ENCODE measurements around the gene ADARB2.

Gene ADARB2

DNA sequence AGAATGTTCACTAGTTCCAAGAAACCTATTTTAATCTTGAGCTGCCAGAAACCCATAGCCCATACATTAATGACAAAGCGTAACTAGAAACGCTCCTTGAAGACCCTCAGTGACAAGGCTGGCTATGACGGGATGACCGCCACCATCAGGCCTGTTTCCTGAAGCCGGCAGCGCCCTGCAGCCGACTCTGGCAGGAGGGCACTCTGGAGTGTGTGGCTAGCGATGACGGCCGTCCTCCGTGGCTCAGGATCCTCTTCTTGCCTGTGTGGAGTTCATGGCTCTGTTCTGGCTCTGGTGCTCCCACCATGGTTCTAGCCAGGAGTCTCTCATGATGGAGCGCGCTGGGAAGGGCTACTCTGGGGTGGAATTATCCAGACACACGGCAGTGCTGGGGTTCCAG, 224.1 kb downstream of the ADARB2 start:
- Histone ChIP-seq H3K9me3 (ENCODE audit: control insufficient read depth in 1 of 2, low read length in 2 of 2) (no peaks in the 10 kb centered on the region), H3K36me3 (ENCODE audit: control insufficient read depth in 1 of 2, insufficient read depth in 2 of 2, low read length in 2 of 2) (no peaks in the 10 kb centered on the region), H3K27ac (ENCODE audit: low read length) (no peak overlapping the region), H3K27me3 (ENCODE audit: low read depth, low read length) (no peaks in the 10 kb centered on the region), H3K4me1 (ENCODE audit: control insufficient read depth in 1 of 2, insufficient read depth in 2 of 2, low read length in 2 of 2) (no peaks in the 10 kb centered on the region), H3K4me3 (ENCODE audit: low read depth in 1 of 2, low read length in 2 of 2) (no peak overlapping the region)

DNA sequence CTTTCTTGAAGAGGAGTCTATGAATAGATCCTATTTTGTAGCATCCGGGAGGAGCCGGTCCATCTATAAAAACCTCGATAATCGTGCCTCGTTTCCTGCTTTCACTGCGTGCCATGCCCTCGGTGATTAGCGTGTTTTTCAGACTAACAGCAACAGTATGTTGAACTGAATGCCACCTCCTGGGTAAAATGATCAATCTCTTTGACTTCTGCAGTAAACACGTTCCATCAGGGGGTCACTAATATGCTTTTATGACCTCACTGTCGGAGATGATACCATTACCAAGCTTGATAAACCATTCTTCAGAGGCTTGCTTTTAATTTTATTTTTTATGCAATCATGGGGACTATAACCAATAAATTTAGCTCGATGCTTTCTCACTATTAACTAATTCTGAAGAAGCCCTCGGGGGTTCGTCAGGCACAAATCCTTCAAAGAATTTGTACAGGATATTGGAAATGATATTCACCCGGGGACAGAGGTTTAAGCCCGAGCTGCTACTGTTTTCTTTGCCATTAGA, 228.3 kb downstream of the ADARB2 start:
- Histone ChIP-seq H3K27ac (ENCODE audit: low read length) (no peak overlapping the region), H3K9me3 (ENCODE audit: control insufficient read depth in 1 of 2, low read length in 2 of 2) (no peaks in the 10 kb centered on the region), H3K4me1 (ENCODE audit: control insufficient read depth in 1 of 2, insufficient read depth in 2 of 2, low read length in 2 of 2) (no peaks in the 10 kb centered on the region)

DNA sequence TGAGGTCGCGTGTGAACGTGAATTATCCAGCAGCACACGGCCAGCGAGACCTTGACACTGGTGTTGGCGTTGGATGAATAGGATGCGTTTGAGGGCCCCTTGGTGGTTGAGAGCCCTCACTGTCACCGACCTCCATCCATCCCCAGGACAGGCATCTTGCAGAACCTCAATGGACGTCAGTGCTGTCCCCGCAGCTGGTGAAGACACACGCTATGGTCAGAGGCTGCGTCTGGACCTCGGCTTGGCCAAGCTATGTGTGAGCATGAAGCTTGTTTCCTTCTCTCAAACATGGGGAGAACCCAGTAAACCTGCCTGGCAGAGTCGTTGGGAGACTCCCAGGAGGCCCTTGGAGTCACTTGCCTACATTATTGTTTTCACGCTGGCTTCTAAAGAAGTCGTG, 229.2 kb downstream of the ADARB2 start:
- Histone ChIP-seq H3K27ac (ENCODE audit: low read length) (no peak overlapping the region), H3K36me3 (ENCODE audit: control insufficient read depth in 1 of 2, insufficient read depth in 2 of 2, low read length in 2 of 2) (no peaks in the 10 kb centered on the region), H3K27me3 (ENCODE audit: low read depth, low read length) (no peaks in the 10 kb centered on the region), H3K4me3 (ENCODE audit: low read depth in 1 of 2, low read length in 2 of 2) (no peak overlapping the region), H3K9me3 (ENCODE audit: control insufficient read depth in 1 of 2, low read length in 2 of 2) (no peaks in the 10 kb centered on the region), H3K4me1 (ENCODE audit: control insufficient read depth in 1 of 2, insufficient read depth in 2 of 2, low read length in 2 of 2) (no peaks in the 10 kb centered on the region)

More for the DNA sequence above, 228.3 kb downstream of the ADARB2 start:
- H3K27me3 ChIP-seq (ENCODE audit: low read depth, low read length), result no peaks in the 10 kb centered on the region
- no peaks in the 10 kb centered on the region for H3K36me3 ChIP-seq (ENCODE audit: control insufficient read depth in 1 of 2, insufficient read depth in 2 of 2, low read length in 2 of 2)
- no peak overlapping the region for H3K4me3 ChIP-seq (ENCODE audit: low read depth in 1 of 2, low read length in 2 of 2)

DNA sequence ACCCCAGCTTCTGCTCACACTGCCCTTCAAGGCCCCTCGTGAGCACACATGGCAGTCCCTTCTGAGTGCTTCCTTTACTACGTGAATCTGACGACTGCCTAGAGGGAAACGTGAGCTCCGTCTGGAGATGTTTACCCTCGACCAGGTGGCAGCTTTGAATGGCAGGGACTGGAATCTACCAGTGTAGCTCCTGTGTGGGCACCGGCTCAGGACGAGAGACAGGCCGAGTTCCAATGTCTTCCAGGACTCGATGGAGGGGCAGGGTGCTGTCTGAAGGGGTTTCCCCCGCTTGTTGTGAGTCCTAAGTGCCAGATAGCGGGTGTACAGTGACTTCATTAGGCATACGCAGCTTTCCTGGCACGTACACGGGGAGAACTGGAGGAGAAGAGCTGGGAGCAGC, 229.9 kb downstream of the ADARB2 start:
- Histone ChIP-seq H3K27ac (ENCODE audit: low read length) (no peak overlapping the region), H3K4me3 (ENCODE audit: low read depth in 1 of 2, low read length in 2 of 2) (no peak overlapping the region), H3K27me3 (ENCODE audit: low read depth, low read length) (no peaks in the 10 kb centered on the region), H3K36me3 (ENCODE audit: control insufficient read depth in 1 of 2, insufficient read depth in 2 of 2, low read length in 2 of 2) (no peaks in the 10 kb centered on the region), H3K4me1 (ENCODE audit: control insufficient read depth in 1 of 2, insufficient read depth in 2 of 2, low read length in 2 of 2) (no peaks in the 10 kb centered on the region), H3K9me3 (ENCODE audit: control insufficient read depth in 1 of 2, low read length in 2 of 2) (no peaks in the 10 kb centered on the region)

DNA sequence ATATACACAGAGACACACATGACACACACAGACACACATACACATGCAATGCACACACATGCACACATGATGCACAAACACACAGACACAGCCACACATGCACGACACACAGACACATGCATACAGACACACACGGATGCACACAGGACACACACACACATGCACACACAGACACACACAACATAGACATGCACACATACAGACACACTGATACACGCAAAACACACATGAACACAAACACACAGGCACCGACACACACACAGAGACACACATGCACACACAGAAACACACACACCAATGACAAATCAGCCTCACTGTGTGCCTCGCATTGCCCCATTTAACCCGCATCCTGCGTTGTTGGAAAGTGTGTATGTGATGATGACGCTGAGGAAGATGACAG, 232.4 kb downstream of the ADARB2 start:
- Histone ChIP-seq H3K27ac (ENCODE audit: low read length) (no peak overlapping the region), H3K4me3 (ENCODE audit: low read depth in 1 of 2, low read length in 2 of 2) (no peak overlapping the region), H3K27me3 (ENCODE audit: low read depth, low read length) (no peaks in the 10 kb centered on the region), H3K9me3 (ENCODE audit: control insufficient read depth in 1 of 2, low read length in 2 of 2) (no peaks in the 10 kb centered on the region), H3K4me1 (ENCODE audit: control insufficient read depth in 1 of 2, insufficient read depth in 2 of 2, low read length in 2 of 2) (no peaks in the 10 kb centered on the region), H3K36me3 (ENCODE audit: control insufficient read depth in 1 of 2, insufficient read depth in 2 of 2, low read length in 2 of 2) (no peaks in the 10 kb centered on the region)

DNA sequence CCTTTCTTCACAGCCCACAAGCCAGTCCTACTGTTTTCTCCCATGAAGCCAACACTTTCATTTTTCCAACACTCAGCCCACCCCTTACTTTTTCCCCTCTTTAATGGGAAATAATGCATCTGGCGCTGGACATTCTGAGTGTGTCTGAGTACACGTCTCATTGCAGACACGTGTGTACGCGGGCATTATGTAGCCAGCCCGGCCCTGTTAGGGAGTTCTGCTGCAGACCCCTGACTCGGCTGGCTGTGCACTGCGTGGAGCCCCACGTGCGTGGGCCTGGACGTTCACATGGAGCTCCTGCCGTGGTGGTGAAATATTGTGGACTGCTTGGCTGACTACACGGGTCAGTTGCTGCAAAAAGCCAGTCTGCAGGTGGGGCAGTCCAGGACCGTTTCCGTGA, 233.0 kb downstream of the ADARB2 start:
- H3K4me3 ChIP-seq (ENCODE audit: low read depth in 1 of 2, low read length in 2 of 2), result no peak overlapping the region
- H3K27ac ChIP-seq (ENCODE audit: low read length), result no peak overlapping the region
- no peaks in the 10 kb centered on the region for H3K36me3 ChIP-seq (ENCODE audit: control insufficient read depth in 1 of 2, insufficient read depth in 2 of 2, low read length in 2 of 2)
- H3K9me3 ChIP-seq (ENCODE audit: control insufficient read depth in 1 of 2, low read length in 2 of 2), result no peaks in the 10 kb centered on the region
- no peaks in the 10 kb centered on the region for H3K4me1 ChIP-seq (ENCODE audit: control insufficient read depth in 1 of 2, insufficient read depth in 2 of 2, low read length in 2 of 2)
- no peaks in the 10 kb centered on the region for H3K27me3 ChIP-seq (ENCODE audit: low read depth, low read length)

DNA sequence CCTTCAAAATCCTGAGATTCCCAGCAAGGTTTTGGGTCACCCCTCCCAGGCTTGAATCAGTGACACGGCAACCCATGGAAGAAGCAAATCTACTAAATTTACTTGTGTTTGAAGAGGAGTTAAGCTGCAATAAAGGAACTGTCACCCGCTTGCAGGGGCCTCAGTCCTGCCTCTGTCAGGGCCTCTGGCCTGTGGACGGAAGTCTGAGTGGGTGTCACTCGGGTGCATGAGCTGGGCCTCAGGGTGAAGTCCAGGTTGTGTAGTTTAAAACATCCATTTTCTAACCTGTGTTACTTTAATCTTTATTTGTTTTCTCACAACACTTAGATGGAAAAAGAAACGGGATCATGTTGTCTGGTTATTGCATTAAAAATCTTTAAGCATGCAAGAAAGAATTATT, 234.9 kb downstream of the ADARB2 start:
- Histone ChIP-seq H3K4me3 (ENCODE audit: low read depth in 1 of 2, low read length in 2 of 2) (no peak overlapping the region), H3K4me1 (ENCODE audit: control insufficient read depth in 1 of 2, insufficient read depth in 2 of 2, low read length in 2 of 2) (no peaks in the 10 kb centered on the region), H3K27ac (ENCODE audit: low read length) (no peak overlapping the region), H3K36me3 (ENCODE audit: control insufficient read depth in 1 of 2, insufficient read depth in 2 of 2, low read length in 2 of 2) (no peaks in the 10 kb centered on the region), H3K9me3 (ENCODE audit: control insufficient read depth in 1 of 2, low read length in 2 of 2) (no peaks in the 10 kb centered on the region), H3K27me3 (ENCODE audit: low read depth, low read length) (no peaks in the 10 kb centered on the region)

DNA sequence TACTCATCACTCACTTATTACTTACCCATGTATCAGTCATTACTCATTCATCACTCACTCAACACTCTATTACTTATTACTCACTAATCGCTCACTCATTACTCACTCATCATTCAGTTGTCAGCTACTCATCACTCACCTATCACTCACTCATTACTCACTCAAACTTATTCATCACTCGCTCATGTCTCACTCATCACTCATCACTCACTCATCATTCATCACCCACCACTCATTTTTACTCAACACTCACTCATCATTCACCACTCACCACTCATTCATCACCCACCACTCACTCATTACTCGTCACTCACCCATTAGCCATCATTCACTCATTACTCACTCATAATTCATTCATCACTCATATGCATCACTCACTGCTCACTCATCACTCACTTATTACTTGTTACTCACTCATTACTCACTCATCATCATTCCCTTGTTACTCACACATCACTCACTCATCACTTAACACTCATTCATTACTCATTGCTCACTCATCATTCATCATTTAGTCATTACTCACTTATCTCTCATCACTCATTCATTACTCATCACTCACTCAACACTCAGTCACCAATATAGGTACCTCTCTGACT, 237.9 kb downstream of the ADARB2 start:
- Histone ChIP-seq H3K4me1 (ENCODE audit: control insufficient read depth in 1 of 2, insufficient read depth in 2 of 2, low read length in 2 of 2) (no peaks in the 10 kb centered on the region), H3K27me3 (ENCODE audit: low read depth, low read length) (no peaks in the 10 kb centered on the region), H3K9me3 (ENCODE audit: control insufficient read depth in 1 of 2, low read length in 2 of 2) (no peaks in the 10 kb centered on the region), H3K36me3 (ENCODE audit: control insufficient read depth in 1 of 2, insufficient read depth in 2 of 2, low read length in 2 of 2) (no peaks in the 10 kb centered on the region), H3K4me3 (ENCODE audit: low read depth in 1 of 2, low read length in 2 of 2) (no peak overlapping the region), H3K27ac (ENCODE audit: low read length) (no peak overlapping the region)

DNA sequence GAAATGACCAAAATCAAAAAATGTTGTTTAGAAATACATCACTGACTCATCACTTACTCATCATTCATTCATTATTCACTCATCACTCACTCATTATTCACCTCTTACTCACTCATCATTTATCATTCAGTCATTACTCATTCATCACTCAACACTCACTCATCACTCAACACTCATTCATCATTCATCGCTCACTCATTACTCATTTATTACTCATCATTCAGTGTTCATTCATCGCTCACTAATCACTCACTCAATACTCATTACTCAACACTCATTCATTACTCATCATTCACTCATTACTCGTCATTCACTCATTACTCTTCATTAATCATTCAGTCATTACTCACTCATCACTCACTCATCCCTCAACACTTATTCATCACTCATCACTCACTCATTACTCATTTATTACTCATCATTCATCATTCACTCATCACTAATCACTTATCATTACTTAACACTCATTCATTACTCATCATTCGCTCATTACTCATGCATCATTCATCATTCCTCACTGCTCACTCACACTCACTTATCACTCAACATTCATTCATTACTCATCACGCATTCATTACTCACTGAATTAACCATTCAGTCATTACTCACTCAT, 238.5 kb downstream of the ADARB2 start:
- no peaks in the 10 kb centered on the region for H3K27me3 ChIP-seq (ENCODE audit: low read depth, low read length)
- no peaks in the 10 kb centered on the region for H3K9me3 ChIP-seq (ENCODE audit: control insufficient read depth in 1 of 2, low read length in 2 of 2)
- no peaks in the 10 kb centered on the region for H3K36me3 ChIP-seq (ENCODE audit: control insufficient read depth in 1 of 2, insufficient read depth in 2 of 2, low read length in 2 of 2)
- H3K27ac ChIP-seq (ENCODE audit: low read length), result no peak overlapping the region
- H3K4me1 ChIP-seq (ENCODE audit: control insufficient read depth in 1 of 2, insufficient read depth in 2 of 2, low read length in 2 of 2), result no peaks in the 10 kb centered on the region
- no peak overlapping the region for H3K4me3 ChIP-seq (ENCODE audit: low read depth in 1 of 2, low read length in 2 of 2)

DNA sequence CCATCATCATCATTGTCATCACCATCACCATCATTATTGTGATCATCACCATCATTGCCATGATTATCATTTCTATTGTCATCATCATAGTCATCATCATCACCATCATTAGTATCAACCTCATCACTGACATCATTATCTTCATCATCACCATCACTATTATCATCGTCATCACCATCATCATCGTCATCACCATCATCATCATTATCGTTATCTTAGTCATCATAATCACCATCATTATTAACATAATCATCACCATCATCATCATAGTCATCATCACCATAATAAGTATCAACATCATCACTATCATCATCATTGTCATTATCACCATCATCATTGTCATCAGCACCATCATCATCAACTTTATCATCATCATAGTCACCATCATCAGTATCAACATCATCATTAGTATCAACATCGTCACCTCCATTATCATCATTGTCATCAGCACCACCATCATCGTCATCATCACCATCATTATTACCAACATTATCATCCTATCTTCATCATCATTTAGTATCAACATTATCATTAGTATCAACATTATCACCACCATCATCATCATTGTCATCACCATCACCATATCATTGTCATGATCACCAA, 241.3 kb downstream of the ADARB2 start:
- Histone ChIP-seq H3K36me3 (ENCODE audit: control insufficient read depth in 1 of 2, insufficient read depth in 2 of 2, low read length in 2 of 2) (no peaks in the 10 kb centered on the region), H3K27me3 (ENCODE audit: low read depth, low read length) (no peaks in the 10 kb centered on the region), H3K9me3 (ENCODE audit: control insufficient read depth in 1 of 2, low read length in 2 of 2) (no peaks in the 10 kb centered on the region), H3K4me1 (ENCODE audit: control insufficient read depth in 1 of 2, insufficient read depth in 2 of 2, low read length in 2 of 2) (no peaks in the 10 kb centered on the region), H3K27ac (ENCODE audit: low read length) (no peak overlapping the region), H3K4me3 (ENCODE audit: low read depth in 1 of 2, low read length in 2 of 2) (no peak overlapping the region)

DNA sequence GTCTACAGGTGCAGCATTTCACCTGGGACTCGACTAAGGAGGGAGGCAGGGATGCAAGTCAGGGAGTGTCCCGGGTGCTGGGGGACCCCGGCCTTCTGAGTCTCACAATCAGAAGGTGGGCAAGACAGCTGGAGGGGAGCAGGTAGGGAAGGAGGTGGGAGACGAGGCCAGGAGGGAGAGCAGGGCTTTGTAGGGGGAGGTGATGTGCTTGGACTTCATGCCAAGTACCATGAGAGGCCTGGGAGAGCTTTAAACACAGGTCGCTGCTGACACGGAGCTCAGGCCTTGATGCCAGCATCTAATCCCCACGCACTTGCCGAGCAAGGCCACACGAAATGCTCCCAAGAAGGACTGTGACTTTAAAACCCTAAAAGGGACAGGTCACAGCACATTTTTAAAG, 244.7 kb downstream of the ADARB2 start:
- Histone ChIP-seq H3K27me3 (ENCODE audit: low read depth, low read length) (no peaks in the 10 kb centered on the region), H3K4me3 (ENCODE audit: low read depth in 1 of 2, low read length in 2 of 2) (no peak overlapping the region), H3K27ac (ENCODE audit: low read length) (no peak overlapping the region), H3K36me3 (ENCODE audit: control insufficient read depth in 1 of 2, insufficient read depth in 2 of 2, low read length in 2 of 2) (no peaks in the 10 kb centered on the region), H3K4me1 (ENCODE audit: control insufficient read depth in 1 of 2, insufficient read depth in 2 of 2, low read length in 2 of 2) (no peaks in the 10 kb centered on the region), H3K9me3 (ENCODE audit: control insufficient read depth in 1 of 2, low read length in 2 of 2) (no peaks in the 10 kb centered on the region)

All from muscle layer of duodenum (tissue), 2 donors.